Measurements from ENCODE around the gene TTC6.

The TTC6 gene

DNA sequence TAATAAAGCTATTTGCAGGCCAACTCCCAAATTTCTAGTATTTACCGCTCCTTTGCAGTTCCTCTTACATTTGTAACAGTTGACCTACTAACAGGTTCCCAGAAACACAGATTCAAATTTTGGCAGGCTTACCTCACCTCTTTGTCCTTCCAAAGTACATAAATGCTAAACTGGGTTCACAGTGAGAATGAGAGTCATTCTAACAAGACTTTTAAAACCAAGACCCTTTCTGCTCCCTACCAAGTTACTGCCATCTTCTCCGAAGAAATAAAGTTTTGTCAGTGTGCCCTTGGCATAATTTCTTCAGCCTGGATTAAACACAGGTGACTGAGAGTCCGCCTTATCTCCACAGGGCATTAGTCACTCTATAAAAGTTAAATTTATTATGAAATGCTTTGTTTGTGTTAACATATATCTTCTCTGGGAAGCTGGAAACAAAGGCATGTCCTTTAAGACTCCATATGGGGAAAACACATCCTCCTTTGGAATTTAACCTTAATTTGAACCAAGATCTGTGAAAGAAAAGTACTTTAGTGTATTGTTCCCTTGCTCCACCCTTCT is 28.5 kb upstream of the TTC6 start:
- no peaks in the 10 kb centered on the region for H3K36me3 ChIP-seq (ENCODE audit: control insufficient read depth, insufficient read depth, low read length)
- no peak overlapping the region for H3K27ac ChIP-seq (ENCODE audit: low read depth, low read length, severe bottlenecking)
- H3K9me3 ChIP-seq (ENCODE audit: control insufficient read depth, low read length) = no peaks in the 10 kb centered on the region
- WGBS, 2 experiments (ENCODE audit: insufficient coverage in 2 of 2) = 10 to 13% methylated on average over 2 of the region's 3 CpGs
- no peak overlapping the region for H3K4me3 ChIP-seq (ENCODE audit: extremely low read depth, insufficient read depth, low read length, poor library complexity, severe bottlenecking)
- H3K4me1 ChIP-seq (ENCODE audit: control insufficient read depth, insufficient read depth, low read length, poor library complexity, severe bottlenecking) = no peaks in the 10 kb centered on the region

DNA sequence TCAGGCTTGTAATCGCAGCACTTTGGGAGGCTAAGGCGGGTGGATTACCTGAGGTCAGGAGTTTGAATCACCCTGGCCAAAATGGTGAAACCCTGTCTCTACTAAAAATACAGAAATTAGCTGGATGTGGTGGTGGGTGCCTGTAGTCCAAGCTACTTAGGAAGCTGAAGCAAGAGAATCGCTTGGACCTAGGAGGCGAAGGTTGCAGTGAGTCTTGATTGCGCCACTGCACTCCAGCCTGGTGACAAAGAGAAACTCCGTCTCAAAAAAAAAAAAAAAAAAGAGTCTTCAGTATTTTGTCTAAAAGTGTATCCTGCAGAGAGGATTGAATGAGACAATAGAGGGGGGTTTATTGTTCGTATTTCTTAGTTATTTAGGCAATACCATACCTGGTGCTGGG is 25.7 kb upstream of the TTC6 start:
- H3K9me3 ChIP-seq (ENCODE audit: control insufficient read depth, low read length) = no peaks in the 10 kb centered on the region
- no peaks in the 10 kb centered on the region for H3K36me3 ChIP-seq (ENCODE audit: control insufficient read depth, insufficient read depth, low read length)
- 80 to 86% methylated on average over 1 to 5 of the region's 7 CpGs for WGBS, 2 experiments (ENCODE audit: insufficient coverage in 2 of 2)
- no peaks in the 10 kb centered on the region for H3K4me1 ChIP-seq (ENCODE audit: control insufficient read depth, insufficient read depth, low read length, poor library complexity, severe bottlenecking)
- H3K4me3 ChIP-seq (ENCODE audit: extremely low read depth, insufficient read depth, low read length, poor library complexity, severe bottlenecking) = no peak overlapping the region
- no peak overlapping the region for H3K27ac ChIP-seq (ENCODE audit: low read depth, low read length, severe bottlenecking)

DNA sequence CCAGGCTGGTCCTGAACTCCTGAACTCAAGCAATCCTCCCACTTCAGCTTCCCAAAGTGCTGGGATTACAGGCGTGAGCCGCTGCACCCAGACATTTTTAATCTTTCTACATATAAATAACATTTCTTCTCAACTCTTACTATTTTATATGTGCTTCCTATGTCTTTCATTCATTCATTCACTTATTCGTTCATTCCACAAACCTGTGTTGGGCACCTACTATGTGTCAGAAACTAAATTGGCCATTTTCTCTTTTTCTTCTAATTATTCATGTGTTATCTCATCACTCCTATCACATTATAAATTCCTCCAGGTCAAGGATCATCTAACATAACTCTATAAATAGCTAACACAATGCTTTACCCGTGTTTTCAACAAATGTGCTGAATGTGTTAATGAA is 24.0 kb upstream of the TTC6 start:
- Histone ChIP-seq H3K9me3 (ENCODE audit: control insufficient read depth, low read length) (no peaks in the 10 kb centered on the region), H3K4me3 (ENCODE audit: extremely low read depth, insufficient read depth, low read length, poor library complexity, severe bottlenecking) (no peak overlapping the region), H3K27ac (ENCODE audit: low read depth, low read length, severe bottlenecking) (no peak overlapping the region), H3K36me3 (ENCODE audit: control insufficient read depth, insufficient read depth, low read length) (no peaks in the 10 kb centered on the region), H3K4me1 (ENCODE audit: control insufficient read depth, insufficient read depth, low read length, poor library complexity, severe bottlenecking) (no peaks in the 10 kb centered on the region)
- WGBS, 2 experiments (ENCODE audit: insufficient coverage in 2 of 2) = 93 to 97% methylated on average over 3 of the region's 4 CpGs

DNA sequence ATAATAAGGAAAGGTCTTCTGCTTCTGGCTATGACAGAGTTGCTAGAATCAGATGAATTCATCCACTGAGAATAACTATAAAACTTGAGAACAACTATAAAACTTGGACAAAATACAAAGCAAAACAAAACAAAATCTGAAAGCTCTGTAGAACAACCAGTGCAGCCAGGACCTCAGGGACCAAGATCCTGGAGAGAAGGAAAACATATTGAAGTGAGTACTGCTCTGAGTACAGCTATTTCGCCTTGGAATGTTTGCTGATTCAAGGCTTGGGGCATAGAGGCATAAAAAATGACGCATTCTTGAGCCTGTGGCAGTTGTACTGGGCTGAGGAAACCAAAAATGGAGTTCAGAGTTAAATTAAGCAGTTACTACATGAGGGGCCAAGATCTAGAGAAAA is 22.1 kb upstream of the TTC6 start:
- 84 to 93% methylated on average over 2 of the region's 2 CpGs for WGBS, 2 experiments (ENCODE audit: insufficient coverage in 2 of 2)
- no peak overlapping the region for H3K27ac ChIP-seq (ENCODE audit: low read depth, low read length, severe bottlenecking)

GRCh38 chr14:37579274-37579673 is 16.2 kb upstream of the TTC6 start:
- Histone ChIP-seq H3K27ac (ENCODE audit: low read depth, low read length, severe bottlenecking) (no peak overlapping the region), H3K4me1 (ENCODE audit: control insufficient read depth, insufficient read depth, low read length, poor library complexity, severe bottlenecking) (no peaks in the 10 kb centered on the region), H3K4me3 (ENCODE audit: extremely low read depth, insufficient read depth, low read length, poor library complexity, severe bottlenecking) (no peak overlapping the region), H3K36me3 (ENCODE audit: control insufficient read depth, insufficient read depth, low read length) (no peaks in the 10 kb centered on the region), H3K9me3 (ENCODE audit: control insufficient read depth, low read length) (no peaks in the 10 kb centered on the region)
- 53 to 56% methylated on average over 9 of the region's 9 CpGs for WGBS, 2 experiments (ENCODE audit: insufficient coverage in 2 of 2)

More for the DNA sequence above, 22.1 kb upstream of the TTC6 start:
- H3K4me3 ChIP-seq (ENCODE audit: extremely low read depth, insufficient read depth, low read length, poor library complexity, severe bottlenecking) = no peak overlapping the region
- H3K36me3 ChIP-seq (ENCODE audit: control insufficient read depth, insufficient read depth, low read length) = no peaks in the 10 kb centered on the region
- no peaks in the 10 kb centered on the region for H3K4me1 ChIP-seq (ENCODE audit: control insufficient read depth, insufficient read depth, low read length, poor library complexity, severe bottlenecking)
- H3K9me3 ChIP-seq (ENCODE audit: control insufficient read depth, low read length) = no peaks in the 10 kb centered on the region

GRCh38 chr14:37580146-37580545 is 15.3 kb upstream of the TTC6 start:
- no peaks in the 10 kb centered on the region for H3K36me3 ChIP-seq (ENCODE audit: control insufficient read depth, insufficient read depth, low read length)
- no peaks in the 10 kb centered on the region for H3K9me3 ChIP-seq (ENCODE audit: control insufficient read depth, low read length)
- no peak overlapping the region for H3K4me3 ChIP-seq (ENCODE audit: extremely low read depth, insufficient read depth, low read length, poor library complexity, severe bottlenecking)
- 50 to 89% methylated on average over 1 of the region's 2 CpGs for WGBS, 2 experiments (ENCODE audit: insufficient coverage in 2 of 2)
- peaks cover under 1% of the 10 kb centered on the region for H3K4me1 ChIP-seq (ENCODE audit: control insufficient read depth, insufficient read depth, low read length, poor library complexity, severe bottlenecking)
- H3K27ac ChIP-seq (ENCODE audit: low read depth, low read length, severe bottlenecking) = no peak overlapping the region

DNA sequence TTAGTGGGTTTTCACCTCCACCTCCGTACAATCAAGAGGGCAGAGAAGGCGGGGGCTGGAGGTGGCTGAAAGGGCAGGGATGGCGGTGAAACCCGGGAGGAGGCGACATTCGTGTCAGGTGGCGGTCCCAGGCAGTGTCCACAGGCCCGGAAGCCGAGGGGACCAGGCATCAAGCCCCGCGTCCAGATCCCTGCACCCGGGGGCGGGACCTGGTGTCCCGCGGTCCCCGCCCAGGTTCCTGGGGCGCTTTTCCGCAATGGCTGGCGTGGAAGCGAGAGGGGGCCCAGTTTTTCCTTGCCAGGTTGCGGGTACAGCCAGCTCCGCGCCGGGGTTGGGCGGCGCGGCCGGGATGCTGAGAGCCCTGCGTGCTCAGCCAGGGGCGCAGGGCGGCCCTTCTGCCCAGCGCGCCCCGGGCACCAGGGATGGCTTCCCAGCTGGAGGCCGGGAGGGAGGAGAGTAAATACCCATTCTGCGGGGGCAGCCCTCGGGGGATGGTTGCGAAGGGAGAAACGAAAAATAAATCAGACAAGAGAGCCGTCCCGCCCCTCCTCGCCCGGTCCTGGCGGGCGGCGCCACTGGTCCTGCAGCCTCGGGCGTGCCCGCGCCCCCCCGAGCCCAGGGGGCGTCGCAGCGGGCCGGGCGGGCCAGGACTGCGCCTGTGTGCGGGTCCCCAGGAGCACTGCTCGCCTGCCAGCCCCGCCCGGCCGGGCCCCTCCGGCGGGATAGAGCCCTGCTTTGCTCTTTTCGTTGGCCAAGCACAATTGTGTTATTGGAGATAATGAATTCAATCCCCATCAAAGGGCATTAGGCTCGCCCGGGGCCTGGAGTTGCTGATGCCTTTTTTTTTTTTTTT is 11.8 kb upstream of the TTC6 start:
- H3K9me3 ChIP-seq (ENCODE audit: control insufficient read depth, low read length) = no peaks in the 10 kb centered on the region
- 1 to 2% methylated on average over 40 to 46 of the region's 67 CpGs for WGBS, 2 experiments (ENCODE audit: insufficient coverage in 2 of 2)
- peak overlapping the region; percentile 14 for H3K4me3 ChIP-seq (ENCODE audit: extremely low read depth, insufficient read depth, low read length, poor library complexity, severe bottlenecking)
- H3K27ac ChIP-seq (ENCODE audit: low read depth, low read length, severe bottlenecking) = no peak overlapping the region
- no peaks in the 10 kb centered on the region for H3K36me3 ChIP-seq (ENCODE audit: control insufficient read depth, insufficient read depth, low read length)
- H3K4me1 ChIP-seq (ENCODE audit: control insufficient read depth, insufficient read depth, low read length, poor library complexity, severe bottlenecking) = peaks cover 8% of the 10 kb centered on the region

GRCh38 chr14:37584211-37585100 is 11.0 kb upstream of the TTC6 start:
- Histone ChIP-seq H3K4me1 (ENCODE audit: control insufficient read depth, insufficient read depth, low read length, poor library complexity, severe bottlenecking) (peaks cover 11% of the 10 kb centered on the region), H3K9me3 (ENCODE audit: control insufficient read depth, low read length) (no peaks in the 10 kb centered on the region), H3K4me3 (ENCODE audit: extremely low read depth, insufficient read depth, low read length, poor library complexity, severe bottlenecking) (peak overlapping the region; percentile 14), H3K36me3 (ENCODE audit: control insufficient read depth, insufficient read depth, low read length) (no peaks in the 10 kb centered on the region), H3K27ac (ENCODE audit: low read depth, low read length, severe bottlenecking) (no peak overlapping the region)
- 2 to 4% methylated on average over 43 to 49 of the region's 62 CpGs for WGBS, 2 experiments (ENCODE audit: insufficient coverage in 2 of 2)

DNA sequence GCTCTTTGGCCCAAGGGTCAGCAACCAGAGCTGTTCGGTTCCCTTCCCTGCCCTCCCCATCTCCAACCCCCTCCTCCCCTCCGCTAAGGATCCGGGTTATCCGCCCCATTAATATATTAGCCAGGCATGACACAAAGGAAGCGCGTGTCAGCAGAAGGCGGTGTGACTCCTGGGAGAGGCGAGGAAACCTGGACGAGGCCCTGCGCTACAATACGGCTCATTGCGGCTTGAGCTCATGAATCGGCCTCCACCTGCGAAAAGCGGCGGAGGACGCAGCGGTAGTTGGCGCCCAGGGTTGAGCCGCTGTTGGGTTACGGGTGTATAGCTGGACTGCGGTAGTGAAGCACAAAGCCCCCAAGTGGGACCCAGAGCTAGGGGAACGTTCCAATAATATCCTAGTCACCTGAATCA is 10.3 kb upstream of the TTC6 start:
- Histone ChIP-seq H3K9me3 (ENCODE audit: control insufficient read depth, low read length) (no peaks in the 10 kb centered on the region), H3K4me3 (ENCODE audit: extremely low read depth, insufficient read depth, low read length, poor library complexity, severe bottlenecking) (no peak overlapping the region)
- WGBS, 2 experiments (ENCODE audit: insufficient coverage in 2 of 2) = 1 to 2% methylated on average over 17 to 20 of the region's 23 CpGs

DNA sequence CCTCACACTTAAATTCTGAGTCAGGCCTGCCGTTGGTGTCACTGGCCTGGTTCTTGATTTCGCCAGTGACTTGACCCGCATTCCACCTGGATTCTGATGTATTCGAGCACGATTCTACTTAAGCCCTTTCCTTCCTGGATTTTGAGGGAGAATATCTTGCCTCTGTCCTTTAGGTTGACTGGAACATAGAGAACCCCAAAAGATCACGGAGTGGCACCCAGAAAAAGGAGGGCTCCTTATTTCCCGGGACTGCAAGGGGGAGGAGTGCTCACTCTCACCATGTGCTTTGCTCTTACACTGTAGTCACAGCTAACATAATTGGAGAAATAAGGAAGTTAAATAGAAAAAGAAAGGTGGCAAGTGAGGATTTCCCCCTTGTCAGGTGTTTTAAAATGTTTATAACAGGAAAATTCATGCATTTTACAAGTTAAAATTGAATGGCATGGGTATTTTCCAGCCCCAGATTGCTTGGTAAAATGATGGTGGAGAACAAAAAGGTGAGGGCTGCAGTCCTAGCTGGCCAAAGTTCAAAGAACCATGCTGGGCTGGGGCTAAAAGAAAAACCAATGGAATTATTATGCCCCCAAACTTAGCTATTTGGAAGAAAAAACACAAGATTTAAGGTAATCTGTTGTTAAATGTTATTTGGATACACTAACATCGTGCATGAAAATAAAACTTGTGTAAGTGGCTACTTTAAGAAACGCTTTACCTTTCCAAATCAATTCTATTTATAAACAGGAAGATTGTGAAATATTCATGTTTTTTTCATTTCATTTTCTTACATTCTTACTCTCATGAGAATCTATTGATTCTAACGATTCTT is 9.2 kb upstream of the TTC6 start:
- WGBS, 2 experiments (ENCODE audit: insufficient coverage in 2 of 2) = 4% methylated on average over 4 to 7 of the region's 10 CpGs
- no peak overlapping the region for H3K27ac ChIP-seq (ENCODE audit: low read depth, low read length, severe bottlenecking)
- H3K4me3 ChIP-seq (ENCODE audit: extremely low read depth, insufficient read depth, low read length, poor library complexity, severe bottlenecking) = no peak overlapping the region
- no peaks in the 10 kb centered on the region for H3K9me3 ChIP-seq (ENCODE audit: control insufficient read depth, low read length)
- peaks cover 11% of the 10 kb centered on the region for H3K4me1 ChIP-seq (ENCODE audit: control insufficient read depth, insufficient read depth, low read length, poor library complexity, severe bottlenecking)
- H3K36me3 ChIP-seq (ENCODE audit: control insufficient read depth, insufficient read depth, low read length) = no peaks in the 10 kb centered on the region

More for the DNA sequence above, 10.3 kb upstream of the TTC6 start:
- H3K36me3 ChIP-seq (ENCODE audit: control insufficient read depth, insufficient read depth, low read length) = no peaks in the 10 kb centered on the region
- H3K27ac ChIP-seq (ENCODE audit: low read depth, low read length, severe bottlenecking) = no peak overlapping the region
- H3K4me1 ChIP-seq (ENCODE audit: control insufficient read depth, insufficient read depth, low read length, poor library complexity, severe bottlenecking) = peaks cover 11% of the 10 kb centered on the region

Data from mesodermal cell (in vitro differentiated cells).